Heart left ventricle (tissue), 16 donors: ENCODE data around the gene LGALS3BP. TPM values are rescaled to one million over a fixed set of nuclear protein-coding genes. Genes with fewer than 3 reads are reported as not detected.

Experiments used
- ATAC-seq, 4 donors: fragments of 200-7000 bp; cut with Tn5 transposase; one replicate each; pipeline ENCODE4 v1.9.1; 2020 to 2022; ENCODE audit warnings: moderate library complexity in 4 of 4, mild to moderate bottlenecking in 3 of 4, moderate number of reproducible peaks in 1 of 4
- DNase-seq, 5 donors: peaks; one replicate each; pipeline ENCODE4 v3.0.0-alpha.2; 2020
- H3K27ac ChIP-seq, 12 donors: fragments of 200-600 bp; sonication (generic) in 4 of 12; one replicate each; pipeline versions ENCODE4 v1.5.0 to v1.8.0; 2016 to 2022; ENCODE audit warnings: mild to moderate bottlenecking in 2 of 12
- H3K27me3 ChIP-seq, 9 donors: fragments of 200-600 bp; sonication (generic) in 2 of 9; one replicate each; pipeline versions ENCODE4 v1.5.1 to v1.8.0; 2016 to 2022; ENCODE audit warnings: mild to moderate bottlenecking in 3 of 9
- H3K36me3 ChIP-seq, 9 donors: fragments of 200-600 bp; sonication (generic) in 2 of 9; one replicate each; pipeline versions ENCODE4 v1.5.0 to v1.8.0; 2018 to 2022; ENCODE audit warnings: mild to moderate bottlenecking in 2 of 9
- H3K4me1 ChIP-seq, 12 donors: fragments of 200-600 bp; sonication (generic) in 4 of 12; one replicate each; pipeline versions ENCODE4 v1.5.0 to v1.8.0; 2016 to 2022; ENCODE audit warnings: mild to moderate bottlenecking in 3 of 12
- H3K4me3 ChIP-seq, 12 donors: fragments of 200-600 bp; sonication (generic) in 4 of 12; one replicate each; pipeline versions ENCODE4 v1.5.0 to v1.8.0; 2017 to 2022; ENCODE audit warnings: mild to moderate bottlenecking in 9 of 12, moderate library complexity in 4 of 12
- H3K9me3 ChIP-seq, 12 donors: fragments of 200-600 bp; sonication (generic) in 4 of 12; one replicate each; pipeline versions ENCODE4 v1.5.0 to v1.8.0; 2016 to 2022; ENCODE audit warnings: mild to moderate bottlenecking in 1 of 12
- POLR2A ChIP-seq, 2 donors: fragments of 450-650 bp; IDR thresholded peaks; one replicate each; pipeline ENCODE4 v1.6.1; 2017; ENCODE audit warnings: antibody characterized with exemption in 2 of 2, mild to moderate bottlenecking in 2 of 2, moderate library complexity in 2 of 2
- WGBS, 4 donors: extraction: QIAGEN DNeasy Blood & Tissue Kit in 2 of 4; methylation state at CpG; one replicate each; pipeline versions ENCODE4 v1.1.5 to v1.1.7; 2013 to 2018; 5-methylcytosine and 5-hydroxymethylcytosine counted together
- intact Hi-C, 10 donors: fragments of 100-400 bp; cut with DNase I; formaldehyde crosslinking; loops; one replicate each; pipeline versions ENCODE4 v1.11.1 to v1.14.2; 2022
- polyA plus RNA-seq, 2 donors: library from polyadenylated mRNA; stranded (reverse); fragments of 200-250 nt; gene quantifications; one replicate each; pipeline ENCODE4 v1.2.3, GENCODE V29; 2013
- total RNA-seq, 9 donors: library from RNA; depleted of rRNA in 2 of 9; stranded (reverse); fragments of >200 nt in 2 of 9; fragmentation: NEBNext Ultra II Directional in 3 of 9; extraction: Animal tissue kit (Norgen Biotek cat#: 25700) in 3 of 9; gene quantifications; one replicate each; pipeline versions ENCODE4 v1.1.0 to v1.2.4, GENCODE V29; 2016 to 2023
- TF ChIP-seq, protein P1 (sequence below), 12 donors: fragments of 200-600 bp; sonication (generic) in 4 of 12; IDR thresholded peaks; one replicate each; pipeline versions ENCODE4 v1.5.0 to v1.8.0; 2018 to 2022; ENCODE audit warnings: antibody characterized with exemption in 12 of 12, mild to moderate bottlenecking in 5 of 12
- donor health status: ischemic (EF 13 %, LVEDD 7.1; RV severe dilation, severe dysfunction).
- donor health status: healthy with polysubstance abuse.
- donor health status: DM: no; HTN: yes; CAD: no.
- donor health status: DM: no; HTN: no; CAD: no.
- donor health status: ischemic (EF 25% LVEDD 6.9; RV normal size, moderate dysfunction).
- donor health status: ischemic (EF 25% LVEDD 5.7; RV mildly dilated, moderate dysfunction).
- donor health status: healthy.
- donor health status: DM: yes; HTN: yes; CAD: no.
- donor health status: ischemic (EF 35%, LVEDD 5.7; RV mildly dilated, moderate dysfunction).
- donor health status: nonischemic (EF 11% LVEDD 7.7; RV severe dilation, severe dysfunction).
- donor health status: DM: yes; HTN: yes; CAD: no.
- donor health status: PGD.
- donor health status: ischemic (EF 29% LVEDD 5.4; RV normal size, mild dysfunction).
- donor health status: nonischemic (EF 23%, LVEDD 6.1; RV moderate dilation, normal function).

LGALS3BP gene
- total and polyA plus RNA-seq, 11 donors = 178 to 1,343 (median 547) TPM

DNA sequence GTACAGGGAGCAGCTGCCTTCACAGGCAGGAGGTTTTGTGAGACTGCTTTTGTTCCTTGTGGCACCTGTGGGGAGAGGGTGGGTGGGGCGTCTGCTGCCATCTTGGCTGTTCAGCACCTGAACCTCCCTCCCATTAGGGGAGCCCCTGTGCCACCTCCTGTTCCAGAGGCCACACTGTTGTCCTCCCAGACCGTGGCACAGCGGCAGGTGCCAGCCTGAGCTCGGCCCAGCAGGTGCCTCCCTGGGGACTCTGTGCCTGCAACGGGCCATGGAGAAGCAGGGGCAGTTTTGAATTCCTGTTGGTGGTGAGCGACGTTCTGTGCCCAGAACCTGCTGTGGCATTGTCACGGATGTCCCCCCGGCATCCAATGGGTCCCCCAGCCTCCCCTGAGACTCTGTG is 9.9 kb downstream of the LGALS3BP start:
- intact Hi-C loops = loop anchor here in 7 of 10 donors (2.0 to 10.0 kb wide), 9 partner anchors 38 to 475 kb away; partner anchors contain the start of gene TIMP2 (in 3 of the 7)
- no peak for TF ChIP-seq POLR2A (IDR thresholded peaks at IDR 0.05)
- TF ChIP-seq, protein P1, sequence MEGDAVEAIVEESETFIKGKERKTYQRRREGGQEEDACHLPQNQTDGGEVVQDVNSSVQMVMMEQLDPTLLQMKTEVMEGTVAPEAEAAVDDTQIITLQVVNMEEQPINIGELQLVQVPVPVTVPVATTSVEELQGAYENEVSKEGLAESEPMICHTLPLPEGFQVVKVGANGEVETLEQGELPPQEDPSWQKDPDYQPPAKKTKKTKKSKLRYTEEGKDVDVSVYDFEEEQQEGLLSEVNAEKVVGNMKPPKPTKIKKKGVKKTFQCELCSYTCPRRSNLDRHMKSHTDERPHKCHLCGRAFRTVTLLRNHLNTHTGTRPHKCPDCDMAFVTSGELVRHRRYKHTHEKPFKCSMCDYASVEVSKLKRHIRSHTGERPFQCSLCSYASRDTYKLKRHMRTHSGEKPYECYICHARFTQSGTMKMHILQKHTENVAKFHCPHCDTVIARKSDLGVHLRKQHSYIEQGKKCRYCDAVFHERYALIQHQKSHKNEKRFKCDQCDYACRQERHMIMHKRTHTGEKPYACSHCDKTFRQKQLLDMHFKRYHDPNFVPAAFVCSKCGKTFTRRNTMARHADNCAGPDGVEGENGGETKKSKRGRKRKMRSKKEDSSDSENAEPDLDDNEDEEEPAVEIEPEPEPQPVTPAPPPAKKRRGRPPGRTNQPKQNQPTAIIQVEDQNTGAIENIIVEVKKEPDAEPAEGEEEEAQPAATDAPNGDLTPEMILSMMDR (IDR thresholded peaks at IDR 0.05) = no peak
- Histone ChIP-seq H3K27ac (no peak overlapping the region), H3K4me1 (peaks cover 0 to 43% (median 24%) of the 10 kb centered on the region in 12 donors), H3K36me3 (peaks cover 0 to 50% (median 30%) of the 10 kb centered on the region in 9 donors), H3K9me3 (no peaks in the 10 kb centered on the region), H3K4me3 (no peak overlapping the region), H3K27me3 (no peaks in the 10 kb centered on the region)
- ATAC-seq = no peak
- 77 to 87% (median 84%) methylated on average over 7 to 9 of the region's 9 CpGs for WGBS, 4 donors
- DNase-seq = no peak

DNA sequence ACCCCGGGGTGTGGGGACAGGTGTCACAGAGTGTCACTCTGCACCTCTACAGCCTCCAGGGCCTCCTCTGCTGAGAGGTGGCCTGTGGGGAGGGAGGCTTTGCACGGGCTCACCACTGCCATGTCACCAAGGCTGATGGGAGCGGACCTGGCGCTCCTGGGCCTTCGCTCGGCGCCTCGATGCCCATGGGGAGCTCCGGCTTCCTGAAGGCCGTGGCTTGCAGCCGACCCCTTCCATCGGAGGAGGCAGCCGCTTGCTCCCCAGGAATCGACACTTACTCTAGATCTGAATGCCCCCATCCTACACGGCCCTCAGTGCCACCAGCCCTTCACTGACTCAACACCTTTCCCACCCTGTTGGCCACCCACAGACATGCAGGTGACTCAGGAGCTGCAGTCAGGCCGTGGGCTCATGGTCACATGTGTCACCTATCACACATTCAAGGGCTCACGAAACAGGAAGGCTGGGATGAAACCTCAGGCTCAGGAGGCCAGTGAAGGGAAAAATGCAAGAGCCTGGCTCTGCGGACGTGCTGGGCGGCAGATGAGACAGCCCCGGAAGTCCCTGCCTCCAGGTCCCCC is 11.9 kb downstream of the LGALS3BP start:
- intact Hi-C loops = no loop called here
- no peaks in the 10 kb centered on the region for H3K9me3 ChIP-seq
- 87 to 90% (median 88%) methylated on average over 21 of the region's 21 CpGs for WGBS, 4 donors
- TF ChIP-seq, protein P1 (IDR thresholded peaks at IDR 0.05) = no peak
- TF ChIP-seq POLR2A (IDR thresholded peaks at IDR 0.05) = no peak
- no peak overlapping the region for H3K4me3 ChIP-seq
- no peak overlapping the region for H3K27ac ChIP-seq
- DNase-seq (no peak), ATAC-seq (no peak)
- H3K27me3 ChIP-seq = no peaks in the 10 kb centered on the region
- H3K4me1 ChIP-seq = peaks cover 0 to 24% (median 12%) of the 10 kb centered on the region in 12 donors
- peaks cover 0 to 40% (median 29%) of the 10 kb centered on the region in 9 donors for H3K36me3 ChIP-seq

DNA sequence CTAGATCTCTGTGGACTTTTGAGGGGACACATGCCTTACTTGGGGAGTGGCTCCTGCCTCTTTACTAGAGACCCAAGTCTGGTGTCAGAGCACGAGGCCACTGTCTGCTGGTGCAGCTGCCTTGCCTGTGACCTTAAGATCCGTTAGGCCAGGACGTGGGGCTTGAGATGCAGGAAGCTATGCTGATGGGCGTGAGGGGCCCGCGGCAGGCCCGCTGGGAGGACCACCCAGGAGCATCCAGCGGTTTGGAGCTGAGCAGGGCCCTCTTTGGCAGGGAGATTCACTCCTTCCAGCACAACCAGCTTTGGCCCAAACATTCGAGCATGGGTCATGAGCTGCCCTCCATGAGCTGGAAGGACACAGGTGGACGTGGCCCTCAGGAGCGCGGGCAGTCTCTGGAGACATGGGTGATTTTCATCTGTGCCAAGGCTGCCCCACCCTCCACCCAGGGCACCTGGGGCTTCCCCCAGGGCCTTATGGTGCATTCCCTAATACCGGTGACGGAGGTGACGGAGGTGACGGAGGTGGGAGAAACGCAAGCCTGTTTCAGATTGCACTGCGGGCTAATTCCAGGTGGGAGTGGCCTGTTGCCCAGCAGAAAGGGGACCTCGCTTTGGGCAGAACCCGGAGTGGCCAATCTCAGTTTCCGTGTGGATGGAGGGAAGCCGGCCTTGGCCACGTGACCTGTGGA is 12.7 kb downstream of the LGALS3BP start:
- no peak for DNase-seq

More for the DNA sequence above, 12.7 kb downstream of the LGALS3BP start:
- Histone ChIP-seq H3K4me1 (peaks cover 0 to 22% (median 12%) of the 10 kb centered on the region in 12 donors), H3K27me3 (no peaks in the 10 kb centered on the region), H3K9me3 (no peaks in the 10 kb centered on the region), H3K4me3 (no peak overlapping the region), H3K36me3 (peaks cover 0 to 36% (median 21%) of the 10 kb centered on the region in 9 donors), H3K27ac (no peak overlapping the region)
- 82 to 88% (median 84%) methylated on average over 23 of the region's 23 CpGs for WGBS, 4 donors
- intact Hi-C loops = no loop called here
- no peak for ATAC-seq
- no peak for TF ChIP-seq POLR2A (IDR thresholded peaks at IDR 0.05)
- TF ChIP-seq, protein P1 (IDR thresholded peaks at IDR 0.05) = no peak
